ENCODE measurements around the gene RSPO4. TPM values are rescaled to one million over a fixed set of nuclear protein-coding genes. Genes with fewer than 3 reads are reported as not detected.
"Not testable (repeated sequence)": the region's sequence is repeated elsewhere in the genome, so short reads cannot be mapped to it uniquely, and the experiment has no call there.

Gene RSPO4
- total RNA-seq, 1 donor from 2014 or later, result 0.95 TPM

GRCh38 chr20:1029980-1030379, 27.9 kb upstream of the RSPO4 start:
- DNase-seq (ENCODE audit: low spot score), result no peak
- no peaks in the 10 kb centered on the region for H3K36me3 Mint-ChIP-seq (ENCODE audit: low read depth, unreplicated experiment)
- H3K9me3 Mint-ChIP-seq (ENCODE audit: unreplicated experiment), result no peaks in the 10 kb centered on the region
- H3K4me3 Mint-ChIP-seq (ENCODE audit: unreplicated experiment), result no peak overlapping the region
- TF ChIP-seq CTCF (IDR thresholded peaks at IDR 0.05; ENCODE audit: unreplicated experiment), result no peak
- peaks cover 5% of the 10 kb centered on the region for H3K4me1 Mint-ChIP-seq (ENCODE audit: unreplicated experiment)
- H3K27me3 Mint-ChIP-seq (ENCODE audit: unreplicated experiment), result peaks cover 1% of the 10 kb centered on the region
- no peak overlapping the region for H3K27ac Mint-ChIP-seq (ENCODE audit: unreplicated experiment)

DNA sequence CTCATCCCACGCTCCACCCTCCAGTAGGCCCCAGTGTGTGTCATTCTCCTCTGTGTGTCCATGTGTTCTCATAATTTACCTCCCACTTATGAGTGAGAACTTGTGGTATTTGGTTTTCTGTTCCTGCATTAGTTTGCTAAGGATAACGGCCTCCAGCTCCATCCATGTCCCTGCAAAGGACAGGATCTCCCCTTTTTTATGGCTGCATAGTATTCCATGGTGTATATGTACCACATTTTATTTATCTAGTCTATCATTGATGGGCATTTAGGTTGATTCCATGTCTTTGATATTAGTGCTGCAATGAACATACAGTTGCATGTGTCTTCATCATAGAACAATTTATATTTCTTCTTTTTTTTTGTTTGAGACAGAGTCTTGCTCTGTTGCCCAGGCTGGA, 24.1 kb upstream of the RSPO4 start:
- H3K36me3 Mint-ChIP-seq (ENCODE audit: low read depth, unreplicated experiment); H3K27ac Mint-ChIP-seq (ENCODE audit: unreplicated experiment); H3K9me3 Mint-ChIP-seq (ENCODE audit: unreplicated experiment); H3K4me1 Mint-ChIP-seq (ENCODE audit: unreplicated experiment); H3K4me3 Mint-ChIP-seq (ENCODE audit: unreplicated experiment); H3K27me3 Mint-ChIP-seq (ENCODE audit: unreplicated experiment); DNase-seq (ENCODE audit: low spot score): not testable (repeated sequence)

- Mint-ChIP-seq H3K4me1 (ENCODE audit: unreplicated experiment) (peaks cover 3% of the 10 kb centered on the region), H3K9me3 (ENCODE audit: unreplicated experiment) (no peaks in the 10 kb centered on the region), H3K27ac (ENCODE audit: unreplicated experiment) (no peak overlapping the region), H3K36me3 (ENCODE audit: low read depth, unreplicated experiment) (no peaks in the 10 kb centered on the region), H3K4me3 (ENCODE audit: unreplicated experiment) (no peak overlapping the region), H3K27me3 (ENCODE audit: unreplicated experiment) (no peaks in the 10 kb centered on the region)
- no peak for DNase-seq (ENCODE audit: low spot score)
- TF ChIP-seq CTCF (IDR thresholded peaks at IDR 0.05; ENCODE audit: unreplicated experiment), result no peak
Observed at GRCh38 chr20:1022871-1023270, 20.8 kb upstream of the RSPO4 start.

DNA sequence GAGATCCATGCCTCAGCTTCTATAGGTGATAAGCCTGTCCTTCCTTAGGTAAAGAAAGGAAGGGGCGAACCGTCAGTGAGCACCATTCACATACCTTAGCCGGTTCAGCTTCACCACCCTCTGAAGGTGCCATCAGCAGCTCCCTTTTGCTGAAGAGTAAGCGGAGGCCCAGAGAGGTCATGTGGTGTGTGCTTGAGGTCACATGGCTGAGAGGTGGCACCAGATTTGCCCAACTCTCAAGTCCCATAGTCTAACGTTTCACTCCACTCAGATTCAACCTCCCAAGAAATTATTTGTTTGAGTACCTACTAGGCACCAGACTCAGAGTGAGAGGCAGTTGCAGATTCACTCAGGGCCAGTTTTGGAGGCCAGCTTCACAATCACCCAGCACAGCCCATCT, 18.5 kb upstream of the RSPO4 start:
- H3K4me3 Mint-ChIP-seq (ENCODE audit: unreplicated experiment), result no peak overlapping the region
- no peak overlapping the region for H3K27ac Mint-ChIP-seq (ENCODE audit: unreplicated experiment)
- peaks cover 4% of the 10 kb centered on the region for H3K4me1 Mint-ChIP-seq (ENCODE audit: unreplicated experiment)
- DNase-seq (ENCODE audit: low spot score), result no peak
- no peaks in the 10 kb centered on the region for H3K9me3 Mint-ChIP-seq (ENCODE audit: unreplicated experiment)
- no peaks in the 10 kb centered on the region for H3K36me3 Mint-ChIP-seq (ENCODE audit: low read depth, unreplicated experiment)
- peaks cover 1% of the 10 kb centered on the region for H3K27me3 Mint-ChIP-seq (ENCODE audit: unreplicated experiment)
- no peak for TF ChIP-seq CTCF (IDR thresholded peaks at IDR 0.05; ENCODE audit: unreplicated experiment)

DNA sequence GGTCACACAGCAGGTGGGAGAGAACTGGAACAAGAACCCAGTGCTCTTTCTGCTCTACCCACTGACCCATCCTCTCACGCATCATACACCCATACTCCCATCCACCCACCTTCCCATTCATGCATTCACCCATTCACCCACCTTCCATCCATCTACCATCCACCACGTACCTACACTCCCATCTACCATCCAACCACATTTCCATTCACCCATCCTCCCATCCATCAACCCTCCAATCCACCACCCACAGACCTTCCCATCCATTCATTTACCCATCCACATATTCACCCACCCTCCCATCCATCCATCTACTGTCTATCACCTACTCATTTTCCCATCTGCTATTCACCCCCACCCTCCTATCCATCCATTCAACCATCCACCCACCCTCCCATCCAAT, 17.2 kb upstream of the RSPO4 start:
- peaks cover 8% of the 10 kb centered on the region for H3K4me1 Mint-ChIP-seq (ENCODE audit: unreplicated experiment)
- H3K36me3 Mint-ChIP-seq (ENCODE audit: low read depth, unreplicated experiment), result no peaks in the 10 kb centered on the region
- no peak overlapping the region for H3K27ac Mint-ChIP-seq (ENCODE audit: unreplicated experiment)
- H3K27me3 Mint-ChIP-seq (ENCODE audit: unreplicated experiment), result peaks cover 3% of the 10 kb centered on the region
- H3K9me3 Mint-ChIP-seq (ENCODE audit: unreplicated experiment), result no peaks in the 10 kb centered on the region
- no peak overlapping the region for H3K4me3 Mint-ChIP-seq (ENCODE audit: unreplicated experiment)
- TF ChIP-seq CTCF (IDR thresholded peaks at IDR 0.05; ENCODE audit: unreplicated experiment), result no peak
- no peak for DNase-seq (ENCODE audit: low spot score)

GRCh38 chr20:1017677-1018076, 15.6 kb upstream of the RSPO4 start:
- peaks cover 3% of the 10 kb centered on the region for H3K27me3 Mint-ChIP-seq (ENCODE audit: unreplicated experiment)
- TF ChIP-seq CTCF (IDR thresholded peaks at IDR 0.05; ENCODE audit: unreplicated experiment), result no peak

More at GRCh38 chr20:1017677-1018076, 15.6 kb upstream of the RSPO4 start:
- DNase-seq (ENCODE audit: low spot score), result no peak
- H3K9me3 Mint-ChIP-seq (ENCODE audit: unreplicated experiment), result no peaks in the 10 kb centered on the region
- H3K4me3 Mint-ChIP-seq (ENCODE audit: unreplicated experiment), result no peak overlapping the region
- peaks cover 8% of the 10 kb centered on the region for H3K4me1 Mint-ChIP-seq (ENCODE audit: unreplicated experiment)
- H3K27ac Mint-ChIP-seq (ENCODE audit: unreplicated experiment), result no peak overlapping the region
- H3K36me3 Mint-ChIP-seq (ENCODE audit: low read depth, unreplicated experiment), result no peaks in the 10 kb centered on the region
